ENCODE measurements around the gene OPHN1. TPM values are rescaled to one million over a fixed set of nuclear protein-coding genes. Genes with fewer than 3 reads are reported as not detected.

The OPHN1 gene
- total RNA-seq, 1 donor from 2014 or later, result 9.8 TPM

DNA sequence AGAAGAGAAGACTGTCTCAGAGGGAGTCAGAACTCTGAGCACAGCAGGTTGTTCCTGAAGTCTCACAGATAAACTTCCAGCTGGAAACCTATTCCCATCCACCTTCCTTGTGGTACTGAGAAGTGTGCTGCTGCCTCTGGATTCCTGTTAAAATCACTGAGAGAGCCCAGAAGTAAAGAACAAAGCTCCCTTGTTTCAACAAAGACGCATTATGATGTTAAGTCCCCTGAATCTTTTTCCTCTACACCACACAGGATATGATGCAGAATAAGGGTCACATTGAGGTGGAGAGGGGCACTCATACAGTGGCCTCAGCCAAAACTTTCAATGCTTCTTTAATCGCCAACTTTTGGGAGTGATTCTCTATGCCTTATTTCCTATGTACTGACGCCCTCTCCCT is 321.0 kb downstream of the OPHN1 start:
- Histone ChIP-seq H3K27ac (no peak overlapping the region), H3K36me3 (peaks cover 16% of the 10 kb centered on the region), H3K4me1 (no peaks in the 10 kb centered on the region), H3K9me3 (no peaks in the 10 kb centered on the region), H3K27me3 (no peaks in the 10 kb centered on the region), H3K4me3 (no peak overlapping the region)
- no peak for DNase-seq
- no peak for TF ChIP-seq CTCF (IDR thresholded peaks at IDR 0.05)
- intact Hi-C loops (cut with DNase I), result no loop called here
- ATAC-seq, result no peak

DNA sequence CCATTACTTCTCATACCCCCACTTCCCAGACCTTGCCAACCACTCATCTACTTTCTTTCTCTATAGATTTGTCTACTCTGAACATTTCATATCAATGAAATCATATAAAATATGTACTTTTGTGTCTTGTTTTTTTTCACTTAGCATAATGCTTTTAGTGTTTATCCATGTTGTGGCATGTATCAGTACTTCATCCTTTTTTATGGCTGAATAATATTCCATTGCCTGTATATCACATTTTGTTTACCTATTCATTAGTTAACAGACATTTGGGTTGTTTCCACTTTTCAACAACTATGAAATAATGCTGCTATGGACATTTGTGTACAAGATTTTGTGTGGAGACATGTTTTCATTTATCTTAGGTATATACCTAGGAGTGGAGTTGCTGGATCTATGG is 324.1 kb downstream of the OPHN1 start:
- no peaks in the 10 kb centered on the region for H3K27me3 ChIP-seq
- H3K36me3 ChIP-seq, result peaks cover 16% of the 10 kb centered on the region
- intact Hi-C loops (cut with DNase I), result no loop called here
- ATAC-seq (no peak), DNase-seq (no peak)
- no peak for TF ChIP-seq CTCF (IDR thresholded peaks at IDR 0.05)
- no peak overlapping the region for H3K4me3 ChIP-seq
- no peaks in the 10 kb centered on the region for H3K4me1 ChIP-seq
- H3K9me3 ChIP-seq, result no peaks in the 10 kb centered on the region
- no peak overlapping the region for H3K27ac ChIP-seq

DNA sequence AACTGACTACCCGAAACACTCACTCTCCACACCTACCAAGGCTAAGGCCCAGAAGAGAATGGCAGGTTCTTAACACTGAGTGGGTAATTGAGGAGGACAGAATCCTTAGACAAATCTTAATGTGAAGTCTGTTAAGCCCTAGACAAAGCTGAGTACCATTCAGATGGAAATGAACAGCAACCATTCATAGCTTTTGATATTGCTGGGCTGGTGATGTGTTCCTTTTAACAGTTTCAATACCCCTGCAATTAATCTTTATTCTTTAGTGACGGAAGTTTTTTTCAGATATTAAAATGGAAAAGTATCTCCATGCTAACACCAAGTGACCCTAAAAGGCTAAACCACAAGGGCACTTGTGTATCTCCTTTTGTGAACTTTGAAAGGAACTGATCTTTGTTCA is 334.9 kb downstream of the OPHN1 start:
- H3K4me1 ChIP-seq, result no peaks in the 10 kb centered on the region
- no peaks in the 10 kb centered on the region for H3K27me3 ChIP-seq
- no peak overlapping the region for H3K4me3 ChIP-seq
- no peak overlapping the region for H3K27ac ChIP-seq
- intact Hi-C loops (cut with DNase I), result no loop called here
- no peaks in the 10 kb centered on the region for H3K36me3 ChIP-seq
- TF ChIP-seq CTCF (IDR thresholded peaks at IDR 0.05), result no peak
- H3K9me3 ChIP-seq, result no peaks in the 10 kb centered on the region
- DNase-seq (no peak), ATAC-seq (no peak)

- Histone ChIP-seq H3K27me3 (no peaks in the 10 kb centered on the region), H3K9me3 (no peaks in the 10 kb centered on the region), H3K27ac (no peak overlapping the region), H3K4me1 (no peaks in the 10 kb centered on the region), H3K4me3 (no peak overlapping the region), H3K36me3 (no peaks in the 10 kb centered on the region)
- DNase-seq (no peak), ATAC-seq (no peak)
- TF ChIP-seq CTCF (IDR thresholded peaks at IDR 0.05), result no peak
- intact Hi-C loops (cut with DNase I), result no loop called here
These were observed 343.0 kb downstream of the OPHN1 start for GRCh38 chrX:68090266-68090665.

- Histone ChIP-seq H3K36me3 (no peaks in the 10 kb centered on the region), H3K4me1 (no peaks in the 10 kb centered on the region), H3K4me3 (no peak overlapping the region), H3K9me3 (no peaks in the 10 kb centered on the region), H3K27ac (no peak overlapping the region), H3K27me3 (no peaks in the 10 kb centered on the region)
- intact Hi-C loops (cut with DNase I), result no loop called here
- ATAC-seq, result no peak
- DNase-seq, result no peak
- TF ChIP-seq CTCF (IDR thresholded peaks at IDR 0.05), result no peak
These were observed 345.8 kb downstream of the OPHN1 start for GRCh38 chrX:68087526-68087925.

- Histone ChIP-seq H3K27me3 (no peaks in the 10 kb centered on the region), H3K4me3 (no peak overlapping the region), H3K36me3 (no peaks in the 10 kb centered on the region), H3K27ac (no peak overlapping the region), H3K4me1 (no peaks in the 10 kb centered on the region), H3K9me3 (no peaks in the 10 kb centered on the region)
- DNase-seq (no peak), ATAC-seq (no peak)
- TF ChIP-seq CTCF (IDR thresholded peaks at IDR 0.05), result no peak
- intact Hi-C loops (cut with DNase I), result no loop called here
These were observed 346.6 kb downstream of the OPHN1 start for GRCh38 chrX:68086709-68087108.
